Uterus (tissue), 2 donors: Measurements from ENCODE around the gene GPR162.

Experiments used
- CTCF ChIP-seq, 4 experiments: fragments of 200-600 bp in 2 of 4; fragments of 450-650 bp in 2 of 4; sonication (generic) in 2 of 4; IDR thresholded peaks; one replicate each; pipeline ENCODE4 v1.5.1; 2016 to 2019; ENCODE audit warnings: antibody characterized with exemption in 4 of 4, mild to moderate bottlenecking in 2 of 4, moderate library complexity in 1 of 4
- POLR2A ChIP-seq, 2 donors: fragments of 450-650 bp; IDR thresholded peaks; one replicate each; pipeline ENCODE4 v1.6.1; 2016; ENCODE audit warnings: antibody characterized with exemption in 2 of 2, mild to moderate bottlenecking in 1 of 2, moderate library complexity in 1 of 2

- no peak for TF ChIP-seq CTCF (IDR thresholded peaks at IDR 0.05)
- no peak for TF ChIP-seq POLR2A (IDR thresholded peaks at IDR 0.05)
Observed at GRCh38 chr12:6840761-6841515, 19.3 kb downstream of the GPR162 start, which contains the start of gene GNB3.
